ENCODE data around the gene ANO9. TPM values are rescaled to one million over a fixed set of nuclear protein-coding genes. Genes with fewer than 3 reads are reported as not detected.

ANO9 gene
- total and polyA plus RNA-seq, 2 donors from 2014 or later, result 11.3 to 21.8 TPM

GRCh38 chr11:381501-382072, 60.2 kb downstream of the ANO9 start:
- no peak for TF ChIP-seq CTCF (IDR thresholded peaks at IDR 0.05; ENCODE audit: borderline replicate concordance, extremely low read depth, insufficient read depth)

GRCh38 chr11:380996-381395, 60.8 kb downstream of the ANO9 start:
- H3K27me3 ChIP-seq (ENCODE audit: control insufficient read depth, insufficient read depth, low read length), result no peaks in the 10 kb centered on the region
- FAIRE-seq, result no peak
- H3K9ac ChIP-seq (ENCODE audit: low read length in 3 of 3), result no peak overlapping the region
- no peaks in the 10 kb centered on the region for H3K9me3 ChIP-seq (ENCODE audit: control insufficient read depth in 2 of 3, insufficient read depth in 1 of 3, low read length in 3 of 3)
- no peaks in the 10 kb centered on the region for H3K36me3 ChIP-seq (ENCODE audit: control insufficient read depth in 2 of 3, insufficient read depth in 3 of 3, low read length in 3 of 3)
- DNase-seq, result no peak
- intact Hi-C loops (cut with DNase I), result no loop called here
- H3K4me3 ChIP-seq (ENCODE audit: low read length in 3 of 3), result no peak overlapping the region
- H3K4me1 ChIP-seq (ENCODE audit: control insufficient read depth in 2 of 3, insufficient read depth in 2 of 3, low read depth in 1 of 3, low read length in 3 of 3), result no peaks in the 10 kb centered on the region
- no peak overlapping the region for H3K27ac ChIP-seq (ENCODE audit: low read depth in 2 of 2, low read length in 2 of 2)
- TF ChIP-seq CTCF (IDR thresholded peaks at IDR 0.05; ENCODE audit: borderline replicate concordance, extremely low read depth, insufficient read depth), result no peak

More at GRCh38 chr11:381501-382072, 60.2 kb downstream of the ANO9 start:
- no peaks in the 10 kb centered on the region for H3K4me1 ChIP-seq (ENCODE audit: control insufficient read depth in 2 of 3, insufficient read depth in 2 of 3, low read depth in 1 of 3, low read length in 3 of 3)
- H3K9me3 ChIP-seq (ENCODE audit: control insufficient read depth in 2 of 3, insufficient read depth in 1 of 3, low read length in 3 of 3), result peaks cover 0 to 6% (median 0%) of the 10 kb centered on the region in 3 donors
- no peak overlapping the region for H3K9ac ChIP-seq (ENCODE audit: low read length in 3 of 3)
- H3K27ac ChIP-seq (ENCODE audit: low read depth in 2 of 2, low read length in 2 of 2), result no peak overlapping the region
- intact Hi-C loops (cut with DNase I), result no loop called here
- no peak for FAIRE-seq
- DNase-seq, result no peak
- no peaks in the 10 kb centered on the region for H3K27me3 ChIP-seq (ENCODE audit: control insufficient read depth, insufficient read depth, low read length)
- no peak overlapping the region for H3K4me3 ChIP-seq (ENCODE audit: low read length in 3 of 3)
- H3K36me3 ChIP-seq (ENCODE audit: control insufficient read depth in 2 of 3, insufficient read depth in 3 of 3, low read length in 3 of 3), result no peaks in the 10 kb centered on the region

- no peak for FAIRE-seq
- intact Hi-C loops (cut with DNase I), result no loop called here
- no peak overlapping the region for H3K27ac ChIP-seq (ENCODE audit: low read depth in 2 of 2, low read length in 2 of 2)
- no peak for DNase-seq
- no peaks in the 10 kb centered on the region for H3K4me1 ChIP-seq (ENCODE audit: control insufficient read depth in 2 of 3, insufficient read depth in 2 of 3, low read depth in 1 of 3, low read length in 3 of 3)
- H3K27me3 ChIP-seq (ENCODE audit: control insufficient read depth, insufficient read depth, low read length), result no peaks in the 10 kb centered on the region
- no peaks in the 10 kb centered on the region for H3K9me3 ChIP-seq (ENCODE audit: control insufficient read depth in 2 of 3, insufficient read depth in 1 of 3, low read length in 3 of 3)
- H3K9ac ChIP-seq (ENCODE audit: low read length in 3 of 3), result no peak overlapping the region
- no peak for TF ChIP-seq CTCF (IDR thresholded peaks at IDR 0.05; ENCODE audit: borderline replicate concordance, extremely low read depth, insufficient read depth)
- no peak overlapping the region for H3K4me3 ChIP-seq (ENCODE audit: low read length in 3 of 3)
- H3K36me3 ChIP-seq (ENCODE audit: control insufficient read depth in 2 of 3, insufficient read depth in 3 of 3, low read length in 3 of 3), result no peaks in the 10 kb centered on the region
Observed at GRCh38 chr11:380491-380890, 61.3 kb downstream of the ANO9 start.

- Histone ChIP-seq H3K4me1 (ENCODE audit: control insufficient read depth in 2 of 3, insufficient read depth in 2 of 3, low read depth in 1 of 3, low read length in 3 of 3) (no peaks in the 10 kb centered on the region), H3K9me3 (ENCODE audit: control insufficient read depth in 2 of 3, insufficient read depth in 1 of 3, low read length in 3 of 3) (no peaks in the 10 kb centered on the region), H3K27me3 (ENCODE audit: control insufficient read depth, insufficient read depth, low read length) (no peaks in the 10 kb centered on the region), H3K9ac (ENCODE audit: low read length in 3 of 3) (no peak overlapping the region), H3K36me3 (ENCODE audit: control insufficient read depth in 2 of 3, insufficient read depth in 3 of 3, low read length in 3 of 3) (no peaks in the 10 kb centered on the region), H3K27ac (ENCODE audit: low read depth in 2 of 2, low read length in 2 of 2) (no peak overlapping the region), H3K4me3 (ENCODE audit: low read length in 3 of 3) (no peak overlapping the region)
- intact Hi-C loops (cut with DNase I), result no loop called here
- no peak for TF ChIP-seq CTCF (IDR thresholded peaks at IDR 0.05; ENCODE audit: borderline replicate concordance, extremely low read depth, insufficient read depth)
- FAIRE-seq, result no peak
- DNase-seq, result no peak
Observed at GRCh38 chr11:380095-380480, 61.7 kb downstream of the ANO9 start.
